Smooth muscle cell (in vitro differentiated cells): ENCODE data around the gene ULK4. TPM values are rescaled to one million over a fixed set of nuclear protein-coding genes. Genes with fewer than 3 reads are reported as not detected.

Source experiments
- DNase-seq: peaks from one replicate; lab custom pipeline; 2025; ENCODE audit not compliant: unreplicated experiment; lab: John Stamatoyannopoulos, UW
- H2AFZ ChIP-seq: fragments of 200-600 bp; sonication (generic); 2 replicates; pipeline ENCODE4 v1.6.0; 2016; ENCODE audit warnings: antibody characterized with exemption, low read depth, mild to moderate bottlenecking
- H3F3A ChIP-seq: fragments of 200-600 bp; sonication (generic); 2 replicates; pipeline ENCODE4 v1.6.0; 2017; ENCODE audit warnings: antibody characterized with exemption, low read depth
- H3K27ac ChIP-seq: fragments of 200-600 bp; sonication (generic); 2 replicates; pipeline ENCODE4 v1.5.1; 2016; ENCODE audit warnings: low read depth, mild to moderate bottlenecking
- H3K27me3 ChIP-seq: fragments of 200-600 bp; sonication (generic); 2 replicates; pipeline ENCODE4 v1.6.1; 2016; ENCODE audit warnings: low read depth, mild to moderate bottlenecking
- H3K36me3 ChIP-seq: fragments of 200-600 bp; sonication (generic); 2 replicates; pipeline ENCODE4 v1.5.1; 2016; ENCODE audit warnings: low read depth
- H3K4me1 ChIP-seq: fragments of 200-600 bp; sonication (generic); 2 replicates; pipeline ENCODE4 v1.5.1; 2016; ENCODE audit warnings: low read depth
- H3K4me2 ChIP-seq: fragments of 200-600 bp; sonication (generic); 2 replicates; pipeline ENCODE4 v1.6.0; 2016; ENCODE audit warnings: mild to moderate bottlenecking
- H3K4me3 ChIP-seq: fragments of 200-600 bp; sonication (generic); 2 replicates; pipeline ENCODE4 v1.5.1; 2016; ENCODE audit warnings: mild to moderate bottlenecking
- H3K79me2 ChIP-seq: fragments of 200-600 bp; sonication (generic); 2 replicates; pipeline ENCODE4 v1.6.0; 2016; ENCODE audit warnings: low read depth, mild to moderate bottlenecking
- H3K9ac ChIP-seq: fragments of 200-600 bp; sonication (generic); 2 replicates; pipeline ENCODE4 v1.6.0; 2016; ENCODE audit warnings: low read depth
- H3K9me3 ChIP-seq: fragments of 200-600 bp; sonication (generic); replicated peaks from 2 replicates; pipeline ENCODE4 v1.5.1; 2016; ENCODE audit warnings: low read depth
- H4K20me1 ChIP-seq: fragments of 200-600 bp; sonication (generic); 2 replicates; pipeline ENCODE4 v1.6.0; 2016; ENCODE audit warnings: low read depth
- CTCF ChIP-seq: fragments of 200-600 bp; sonication (generic); IDR thresholded peaks from 2 replicates; pipeline ENCODE4 v1.5.1; 2017; ENCODE audit warnings: borderline replicate concordance, mild to moderate bottlenecking, antibody characterized with exemption; ENCODE audit not compliant: insufficient read depth, poor library complexity, severe bottlenecking
- WGBS: methylation state at CpG from one replicate; pipeline ENCODE4 v1.1.7; 2016; ENCODE audit warnings: low lambda C conversion rate; 5-methylcytosine and 5-hydroxymethylcytosine counted together
- polyA plus RNA-seq: library from polyadenylated mRNA; unstranded; fragments of >200 nt; fragmentation: Nextera tagmentation; extraction: Ambion mirVana; gene quantifications from 2 replicates; pipeline ENCODE4 v1.2.1, GENCODE V29; 2016
- total RNA-seq: library from RNA; depleted of rRNA; stranded (reverse); fragments of >200 nt; gene quantifications from 2 replicates; pipeline ENCODE4 v1.2.3, GENCODE V29; 2014

Gene ULK4
- total and polyA plus RNA-seq, 2 experiments from 2014 or later = 4.3 to 14.2 TPM

GRCh38 chr3:41365973-41366372 lies 595.9 kb downstream of the ULK4 start:
- H3K79me2 ChIP-seq = no peaks in the 10 kb centered on the region
- no peak for TF ChIP-seq CTCF
- DNase-seq = no peak
- H3K9me3 ChIP-seq = no peaks in the 10 kb centered on the region
- no peak overlapping the region for H3K27ac ChIP-seq
- no peak overlapping the region for H3K9ac ChIP-seq
- WGBS = 79% methylated on average over 1 of the region's 1 CpG
- no peaks in the 10 kb centered on the region for H3K27me3 ChIP-seq
- peaks cover 44% of the 10 kb centered on the region for H3K4me1 ChIP-seq
- peaks cover 25% of the 10 kb centered on the region for H3F3A ChIP-seq
- no peaks in the 10 kb centered on the region for H4K20me1 ChIP-seq
- H3K4me3 ChIP-seq = no peak overlapping the region
- H3K36me3 ChIP-seq = no peaks in the 10 kb centered on the region
- no peak overlapping the region for H3K4me2 ChIP-seq
- H2AFZ ChIP-seq = no peak overlapping the region

- Histone ChIP-seq H3K79me2 (no peaks in the 10 kb centered on the region), H3K36me3 (no peaks in the 10 kb centered on the region), H2AFZ (no peak overlapping the region), H3K4me3 (no peak overlapping the region), H3K27ac (no peak overlapping the region), H3K27me3 (no peaks in the 10 kb centered on the region), H3K4me2 (peak overlapping the region; percentile 38), H3K4me1 (peaks cover 38% of the 10 kb centered on the region), H3F3A (peaks cover 25% of the 10 kb centered on the region), H3K9me3 (no peaks in the 10 kb centered on the region), H3K9ac (no peak overlapping the region), H4K20me1 (no peaks in the 10 kb centered on the region)
- DNase-seq = no peak
- WGBS = 11% methylated on average over 2 of the region's 2 CpGs
- no peak for TF ChIP-seq CTCF
Observed at GRCh38 chr3:41364736-41365135, 597.2 kb downstream of the ULK4 start.

GRCh38 chr3:41363830-41364523 lies 597.9 kb downstream of the ULK4 start:
- no peaks in the 10 kb centered on the region for H3K79me2 ChIP-seq
- peaks cover 38% of the 10 kb centered on the region for H3K4me1 ChIP-seq
- peak overlapping the region; percentile 38 for H3K4me2 ChIP-seq
- no peak overlapping the region for H3K4me3 ChIP-seq
- no peak overlapping the region for H2AFZ ChIP-seq
- peaks cover 25% of the 10 kb centered on the region for H3F3A ChIP-seq
- DNase-seq = no peak
- no peaks in the 10 kb centered on the region for H3K27me3 ChIP-seq
- H3K36me3 ChIP-seq = no peaks in the 10 kb centered on the region
- no peaks in the 10 kb centered on the region for H4K20me1 ChIP-seq
- 57% methylated on average over 4 of the region's 4 CpGs for WGBS
- no peak overlapping the region for H3K9ac ChIP-seq
- H3K9me3 ChIP-seq = no peaks in the 10 kb centered on the region
- peak overlapping the region; percentile 66 for H3K27ac ChIP-seq
- TF ChIP-seq CTCF = no peak
